ENCODE results near the gene EBF3. TPM values are rescaled to one million over a fixed set of nuclear protein-coding genes. Genes with fewer than 3 reads are reported as not detected.

EBF3 gene
- total RNA-seq, 1 donor from 2014 or later, result 1.2 TPM

GRCh38 chr10:129845111-129845753, 118.8 kb downstream of the EBF3 start:
- TF ChIP-seq CTCF (IDR thresholded peaks at IDR 0.05; ENCODE audit: unreplicated experiment), result no peak
- Mint-ChIP-seq H3K27me3 (ENCODE audit: low read depth) (peaks cover under 1% of the 10 kb centered on the region), H3K9me3 (no peaks in the 10 kb centered on the region), H3K4me1 (no peaks in the 10 kb centered on the region), H3K36me3 (no peaks in the 10 kb centered on the region), H3K4me3 (no peak overlapping the region), H3K27ac (no peak overlapping the region)
- no peak for DNase-seq (ENCODE audit: low spot score in 2 of 2, unreplicated experiment in 2 of 2)

GRCh38 chr10:129844216-129844766, 119.8 kb downstream of the EBF3 start:
- H3K4me3 Mint-ChIP-seq, result no peak overlapping the region
- no peaks in the 10 kb centered on the region for H3K27me3 Mint-ChIP-seq (ENCODE audit: low read depth)
- H3K36me3 Mint-ChIP-seq, result no peaks in the 10 kb centered on the region
- no peaks in the 10 kb centered on the region for H3K9me3 Mint-ChIP-seq
- no peak for TF ChIP-seq CTCF (IDR thresholded peaks at IDR 0.05; ENCODE audit: unreplicated experiment)
- no peaks in the 10 kb centered on the region for H3K4me1 Mint-ChIP-seq
- H3K27ac Mint-ChIP-seq, result no peak overlapping the region
- DNase-seq (ENCODE audit: low spot score in 2 of 2, unreplicated experiment in 2 of 2), result no peak

GRCh38 chr10:129843702-129844101, 120.4 kb downstream of the EBF3 start:
- no peak for DNase-seq (ENCODE audit: low spot score in 2 of 2, unreplicated experiment in 2 of 2)
- Mint-ChIP-seq H3K9me3 (no peaks in the 10 kb centered on the region), H3K4me3 (no peak overlapping the region), H3K27me3 (ENCODE audit: low read depth) (no peaks in the 10 kb centered on the region), H3K27ac (no peak overlapping the region), H3K4me1 (no peaks in the 10 kb centered on the region), H3K36me3 (no peaks in the 10 kb centered on the region)
- no peak for TF ChIP-seq CTCF (IDR thresholded peaks at IDR 0.05; ENCODE audit: unreplicated experiment)

- no peaks in the 10 kb centered on the region for H3K27me3 Mint-ChIP-seq (ENCODE audit: low read depth)
- no peaks in the 10 kb centered on the region for H3K4me1 Mint-ChIP-seq
- H3K36me3 Mint-ChIP-seq, result no peaks in the 10 kb centered on the region
- DNase-seq (ENCODE audit: low spot score in 2 of 2, unreplicated experiment in 2 of 2), result no peak
- TF ChIP-seq CTCF (IDR thresholded peaks at IDR 0.05; ENCODE audit: unreplicated experiment), result no peak
- H3K4me3 Mint-ChIP-seq, result no peak overlapping the region
- no peak overlapping the region for H3K27ac Mint-ChIP-seq
- no peaks in the 10 kb centered on the region for H3K9me3 Mint-ChIP-seq
These were observed 120.9 kb downstream of the EBF3 start for GRCh38 chr10:129843131-129843541.

- Mint-ChIP-seq H3K4me1 (no peaks in the 10 kb centered on the region), H3K36me3 (no peaks in the 10 kb centered on the region), H3K4me3 (no peak overlapping the region), H3K27me3 (ENCODE audit: low read depth) (no peaks in the 10 kb centered on the region), H3K9me3 (no peaks in the 10 kb centered on the region), H3K27ac (no peak overlapping the region)
- no peak for TF ChIP-seq CTCF (IDR thresholded peaks at IDR 0.05; ENCODE audit: unreplicated experiment)
- DNase-seq (ENCODE audit: low spot score in 2 of 2, unreplicated experiment in 2 of 2), result no peak
These were observed 122.0 kb downstream of the EBF3 start for GRCh38 chr10:129842031-129842430.
